Non-pigmented ciliary epithelial cell (primary cell): Measurements from ENCODE around the gene CNGB1.
"Not testable (repeated sequence)": the region's sequence is repeated elsewhere in the genome, so short reads cannot be mapped to it uniquely, and the experiment has no call there.

ENCODE experiments used
- DNase-seq: peaks from one replicate; pipeline ENCODE4 v3.0.0-alpha.2; 2010; ENCODE audit warnings: low read depth

The CNGB1 gene

GRCh38 chr16:57952909-57953308, 18.0 kb downstream of the CNGB1 start:
- DNase-seq: no peak

GRCh38 chr16:57951204-57951960, 19.5 kb downstream of the CNGB1 start:
- no peak for DNase-seq

- no peak for DNase-seq
These were observed 20.5 kb downstream of the CNGB1 start for GRCh38 chr16:57950382-57950781.

DNA sequence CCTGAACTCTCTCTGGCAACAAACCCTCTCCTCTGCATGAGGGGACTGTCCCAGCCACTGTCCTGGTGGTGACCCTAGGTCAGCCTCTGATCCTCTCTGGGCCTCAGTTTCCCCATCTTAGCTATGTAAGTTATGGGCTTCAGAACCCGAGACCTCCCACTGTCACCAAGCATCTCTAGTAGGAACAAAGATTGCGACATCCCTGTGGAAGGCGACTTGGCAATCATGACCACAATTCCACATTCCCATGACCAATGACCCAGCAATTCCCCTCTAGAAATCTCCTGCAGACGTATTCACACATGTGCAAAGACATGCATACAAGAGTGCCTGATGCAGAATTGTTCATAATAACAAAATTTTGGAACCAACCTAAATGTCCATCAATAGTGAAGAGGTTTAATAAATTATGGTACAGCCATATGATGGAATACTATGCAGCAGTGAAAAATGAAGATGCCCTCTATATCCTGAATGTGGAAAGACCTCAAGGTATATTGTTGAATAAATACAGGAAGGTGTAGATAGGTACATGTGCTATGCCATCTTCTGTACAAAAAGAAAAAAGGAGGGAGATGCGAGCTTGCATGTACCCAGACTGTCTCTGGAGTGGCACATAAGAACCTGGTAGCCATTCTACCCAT, 21.2 kb downstream of the CNGB1 start:
- no peak for DNase-seq

- DNase-seq: no peak
These were observed 21.9 kb downstream of the CNGB1 start for GRCh38 chr16:57949013-57949412.

DNA sequence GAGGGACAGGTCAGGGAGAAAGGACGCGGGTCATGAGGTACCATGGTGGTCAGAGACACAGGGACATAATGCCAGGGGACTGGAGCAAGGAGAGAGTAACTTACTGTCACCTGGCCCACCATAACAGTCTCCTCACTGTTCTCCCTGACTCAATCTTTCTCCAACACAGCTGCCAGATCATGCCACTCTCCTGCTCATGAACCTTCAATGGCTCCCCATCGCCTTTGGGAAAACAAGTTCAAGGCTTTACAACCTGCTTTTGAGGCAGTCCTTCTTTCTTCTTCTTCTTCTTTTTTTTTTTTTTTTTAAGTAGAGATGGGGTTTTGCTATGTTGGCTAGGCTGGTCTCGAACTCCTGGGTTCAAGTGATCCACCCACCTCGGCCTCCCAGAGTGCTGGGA, 22.9 kb downstream of the CNGB1 start:
- DNase-seq: no peak

DNA sequence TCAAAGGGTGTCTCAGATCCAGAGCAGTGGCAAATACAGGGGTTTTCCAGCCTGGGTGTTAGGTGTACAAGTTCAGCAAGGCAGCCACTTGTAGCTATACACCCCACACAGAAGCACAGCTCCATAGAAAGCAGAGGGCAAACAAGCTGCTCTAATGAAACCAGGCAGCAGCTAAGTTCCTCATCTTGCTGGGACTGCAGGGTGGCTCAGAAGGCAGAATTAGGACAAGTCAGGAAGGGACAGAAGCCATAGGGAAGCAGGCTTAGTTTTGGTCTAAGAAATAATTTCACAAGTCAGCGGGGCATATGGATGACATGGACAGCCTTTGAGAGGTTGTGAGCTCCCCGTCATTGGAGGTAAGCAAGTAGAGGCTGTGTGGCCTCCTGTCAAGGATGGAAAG, 23.7 kb downstream of the CNGB1 start:
- no peak for DNase-seq

DNA sequence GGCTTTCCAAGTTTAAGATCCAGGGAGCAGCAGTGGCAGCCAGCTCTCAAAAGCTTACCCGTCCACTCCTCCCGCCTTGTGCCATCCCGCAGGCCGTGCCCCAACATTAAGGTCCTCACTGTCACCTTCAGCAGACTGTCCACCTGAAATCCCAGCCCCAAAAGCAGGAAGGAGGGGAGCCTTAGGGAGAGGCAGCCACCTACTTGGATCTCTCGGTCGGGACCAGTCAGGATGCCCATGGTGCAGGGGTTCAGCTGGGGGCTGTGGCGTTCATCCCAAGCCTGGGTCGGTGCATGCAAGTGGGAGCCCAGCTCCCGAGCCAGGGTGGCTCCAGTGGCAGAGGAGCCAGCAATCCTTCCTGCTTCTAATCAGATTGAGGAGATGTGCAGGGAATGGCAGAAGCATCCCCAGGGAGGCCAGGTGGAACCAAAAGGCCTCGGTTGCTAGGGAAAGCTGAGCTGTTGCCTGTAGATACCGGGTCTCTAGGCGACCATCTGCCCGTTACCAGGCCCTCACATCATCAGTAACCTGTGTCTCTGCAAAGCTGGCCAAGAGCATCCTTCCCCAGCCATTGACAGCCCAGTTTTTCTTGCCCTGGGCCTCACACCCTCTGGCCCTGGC, 24.6 kb downstream of the CNGB1 start:
- no peak for DNase-seq

DNA sequence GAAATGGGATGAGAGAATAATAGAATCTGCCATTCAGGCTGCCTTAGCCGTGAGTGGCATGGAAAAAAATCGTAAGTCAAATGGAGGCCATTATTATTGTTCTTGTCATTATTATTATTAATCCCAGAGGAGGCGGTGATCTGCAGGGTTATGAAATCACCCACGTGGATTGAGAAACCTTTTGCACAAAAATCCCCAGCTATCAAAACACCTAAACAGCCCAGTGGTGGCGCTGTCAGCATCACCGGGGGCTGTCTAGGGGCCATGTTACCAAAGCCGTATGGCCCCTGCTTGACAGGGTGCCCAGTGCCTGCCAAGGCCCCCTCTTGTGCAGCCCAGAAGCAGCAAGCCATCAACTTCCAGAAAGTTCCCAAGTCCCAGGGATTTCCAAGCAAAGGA, 25.2 kb downstream of the CNGB1 start:
- DNase-seq: no peak

DNA sequence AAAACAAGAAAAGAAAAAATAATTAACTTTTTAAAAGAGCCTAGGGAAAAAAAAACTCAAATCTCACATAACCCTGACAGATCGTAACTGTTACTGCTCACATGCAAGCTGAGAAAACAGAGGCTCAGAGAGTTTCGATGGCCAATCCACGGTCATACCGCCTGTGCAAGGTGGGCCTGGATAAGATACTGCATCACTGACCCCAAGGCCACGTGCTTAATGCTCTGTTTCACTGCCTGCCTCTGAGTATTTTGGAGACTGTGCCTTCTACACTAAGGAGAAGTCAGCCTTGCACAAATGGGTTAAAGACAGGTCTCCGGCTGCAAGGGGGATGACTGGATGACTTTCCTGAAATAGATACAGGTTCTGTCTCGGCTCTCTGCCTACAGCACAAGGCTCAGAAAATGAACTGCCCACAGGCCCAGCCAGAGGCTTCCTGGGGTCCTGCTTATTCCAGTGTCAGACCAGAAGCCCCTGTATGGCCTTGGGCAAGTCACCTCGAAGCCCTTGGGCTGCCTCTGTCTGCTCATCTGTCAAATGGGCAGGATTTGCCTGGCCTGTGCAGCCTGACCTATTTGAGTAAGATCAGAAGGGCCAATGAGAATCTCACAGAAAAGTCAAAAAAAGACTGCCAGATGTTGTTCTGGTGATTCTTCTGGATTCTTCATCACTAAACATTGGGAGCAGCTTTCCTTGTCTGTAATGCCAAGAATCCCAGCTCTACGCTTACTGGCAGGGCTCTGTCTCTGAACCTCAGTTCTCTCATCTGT, 25.8 kb downstream of the CNGB1 start:
- no peak for DNase-seq

- not testable (repeated sequence) for DNase-seq
These were observed 27.5 kb downstream of the CNGB1 start for GRCh38 chr16:57943381-57943780.

DNA sequence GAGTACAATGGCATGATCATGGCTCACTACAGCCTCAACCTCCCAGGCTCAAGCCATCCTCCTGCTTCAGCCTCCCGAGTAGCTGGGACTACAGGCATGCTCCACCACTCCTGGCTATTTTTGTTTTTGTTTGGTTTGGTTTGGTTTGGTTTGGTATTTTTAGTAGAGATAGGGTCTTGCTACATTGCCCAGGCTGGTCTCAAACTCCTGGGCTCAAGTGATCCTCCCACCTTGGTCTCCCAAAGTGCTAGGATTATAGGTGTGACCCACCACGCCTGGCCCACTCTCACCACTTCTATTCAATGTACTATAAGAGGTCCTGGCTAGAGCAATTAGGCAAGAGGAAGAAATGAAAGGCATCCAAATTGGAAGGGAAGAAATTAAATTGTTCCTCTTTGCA, 29.0 kb downstream of the CNGB1 start:
- not testable (repeated sequence) for DNase-seq

DNA sequence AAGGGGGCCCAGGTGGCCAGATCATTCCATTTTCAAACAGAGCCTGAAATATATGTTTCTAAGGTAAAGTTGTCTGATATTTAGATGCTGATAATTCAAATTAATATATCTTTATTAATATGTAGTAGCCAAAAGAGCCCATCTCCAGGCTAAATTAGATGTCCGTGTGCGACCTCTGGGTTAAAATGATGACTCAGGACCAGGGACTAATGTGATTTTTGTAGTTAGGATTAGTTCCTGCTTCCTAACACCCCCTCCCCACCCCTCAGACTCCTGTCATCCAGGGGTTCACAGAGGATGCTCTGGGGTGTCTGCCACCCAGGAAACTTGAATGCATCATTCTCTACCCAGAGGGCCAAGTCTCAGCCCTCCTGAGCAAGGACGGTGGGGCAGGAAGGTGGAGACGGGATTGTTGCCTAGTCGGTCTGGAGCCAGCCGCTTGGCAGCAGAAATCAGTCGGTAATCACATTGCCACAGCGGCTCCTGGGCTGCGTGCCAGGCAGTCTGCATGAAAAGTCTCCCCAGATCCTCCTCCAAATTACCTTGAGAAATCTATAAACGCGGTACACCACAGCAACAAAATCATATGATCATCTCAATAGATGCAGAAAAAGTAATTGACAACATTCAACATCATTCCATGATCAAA, 29.8 kb downstream of the CNGB1 start:
- no peak for DNase-seq

DNA sequence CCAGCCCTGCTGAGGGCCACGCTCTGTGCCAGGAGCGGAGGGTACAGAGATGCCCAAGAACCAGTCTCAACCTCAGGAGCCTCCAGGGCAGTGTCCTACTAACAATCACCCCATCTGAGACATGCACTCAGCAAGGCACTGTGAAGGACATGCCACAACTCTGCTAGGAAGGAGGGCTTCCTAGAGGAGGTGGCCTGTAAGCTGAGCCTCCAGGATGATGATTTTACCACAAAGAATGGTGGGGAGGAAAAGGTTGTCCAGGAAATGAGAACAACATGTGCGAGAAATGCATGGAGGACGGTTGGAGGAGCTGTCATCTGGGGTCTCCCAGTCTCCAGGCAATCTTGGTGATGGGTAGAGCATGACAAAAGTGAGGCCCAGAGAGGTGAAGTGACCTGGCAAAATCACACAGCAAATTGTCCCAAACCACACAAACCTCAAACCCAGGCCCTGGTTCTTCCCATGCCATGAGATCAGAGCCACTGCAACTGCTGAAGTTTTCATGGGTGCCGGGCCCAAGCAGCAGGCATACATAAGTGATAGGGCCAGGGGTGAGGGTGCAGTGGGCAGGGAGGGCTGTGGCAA, 30.5 kb downstream of the CNGB1 start:
- no peak for DNase-seq

GRCh38 chr16:57939872-57940224, 31.1 kb downstream of the CNGB1 start:
- no peak for DNase-seq

GRCh38 chr16:57938936-57939871, 31.7 kb downstream of the CNGB1 start:
- no peak for DNase-seq

DNA sequence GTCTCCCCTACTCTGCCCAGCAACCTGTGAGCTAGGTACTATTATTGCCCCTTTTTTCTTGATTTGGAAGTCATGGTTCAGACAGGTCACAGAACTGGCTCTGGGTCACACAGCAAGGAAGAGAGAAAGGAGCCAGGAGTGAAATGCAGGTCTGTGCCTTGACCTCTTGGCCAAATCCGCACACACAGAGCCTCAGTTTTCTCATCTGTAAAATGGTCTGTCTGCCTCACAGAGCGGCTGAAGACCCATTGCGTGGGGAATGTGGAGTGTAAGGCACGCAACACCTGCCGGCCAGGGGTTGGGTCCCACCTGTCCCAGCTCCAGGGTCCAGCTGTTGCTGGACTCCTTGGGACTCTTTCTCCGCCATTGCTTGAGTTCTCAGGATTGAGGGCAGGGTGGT, 32.4 kb downstream of the CNGB1 start:
- DNase-seq: no peak

GRCh38 chr16:57937861-57938260, 33.1 kb downstream of the CNGB1 start:
- DNase-seq: no peak

- no peak for DNase-seq
These were observed 35.0 kb downstream of the CNGB1 start for GRCh38 chr16:57935904-57936303.

DNA sequence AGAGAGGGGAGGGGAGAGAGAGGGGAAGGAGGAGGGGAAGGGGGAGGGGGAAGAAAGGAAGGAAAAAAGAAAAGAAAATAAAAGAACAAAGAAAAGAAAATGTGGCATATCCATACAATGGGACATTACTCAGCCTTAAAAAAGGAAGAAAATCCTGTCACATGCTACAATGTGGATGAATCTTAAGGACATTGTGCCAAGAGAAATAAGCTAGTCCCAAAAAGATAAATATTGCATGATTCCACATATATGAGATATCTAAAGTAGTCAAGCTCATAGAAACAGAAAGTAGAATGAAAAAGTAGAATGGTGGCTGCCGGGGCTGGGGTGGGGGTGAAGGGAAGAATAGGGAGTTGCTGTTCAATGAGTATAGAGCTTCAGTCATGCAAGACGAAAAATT, 40.4 kb downstream of the CNGB1 start:
- no peak for DNase-seq

DNA sequence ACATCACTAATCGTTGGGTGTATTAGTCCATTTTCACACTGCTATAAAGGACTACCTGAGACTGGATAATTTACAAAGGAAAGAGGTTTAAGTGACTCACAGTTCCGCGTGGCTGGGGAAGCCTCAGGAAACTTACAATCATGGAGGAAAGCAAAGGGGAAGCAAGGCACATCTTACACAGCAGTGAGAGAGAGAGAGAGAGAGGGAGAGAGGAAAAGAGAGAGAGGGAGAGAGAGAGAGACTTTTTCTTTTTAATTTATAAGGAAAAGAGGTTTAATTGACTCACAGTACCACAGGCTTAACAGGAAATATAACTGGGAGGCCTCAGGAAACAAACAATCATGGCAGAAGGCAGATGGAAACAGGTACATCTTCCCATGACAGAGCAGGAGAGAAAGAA, 41.7 kb downstream of the CNGB1 start:
- no peak for DNase-seq
